Measurements from ENCODE around the gene USP16.

Gene USP16

DNA sequence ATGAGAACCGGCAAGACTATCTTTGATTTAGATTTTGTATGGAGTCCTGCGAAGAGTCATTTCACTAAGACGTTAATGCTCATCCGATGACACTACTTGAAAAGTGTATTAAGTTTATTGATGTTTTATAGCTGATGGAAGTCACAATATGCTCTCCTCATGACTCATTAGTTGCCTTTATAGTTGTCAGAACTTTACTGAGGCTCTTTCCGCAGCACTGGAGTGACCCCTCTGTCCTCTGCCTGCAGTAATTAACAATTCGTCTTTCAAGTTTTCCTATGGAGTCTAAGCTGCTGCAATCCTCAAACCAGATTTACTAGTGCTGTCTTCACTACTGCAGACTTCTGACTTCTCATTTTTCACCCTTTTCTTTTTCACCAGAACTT, 853 bp downstream of the USP16 start:
- TF ChIP-seq POLR2AphosphoS5 (IDR thresholded peaks at IDR 0.05; ENCODE audit: low read depth) (no peak), SPI1 (IDR thresholded peaks at IDR 0.05; ENCODE audit: borderline replicate concordance, low read depth) (no peak), REST (IDR thresholded peaks at IDR 0.05; ENCODE audit: insufficient replicate concordance, low read depth) (no peak), GABPA (IDR thresholded peaks at IDR 0.05; ENCODE audit: low read depth) (no peak)
- TF ChIP-seq, protein P1, sequence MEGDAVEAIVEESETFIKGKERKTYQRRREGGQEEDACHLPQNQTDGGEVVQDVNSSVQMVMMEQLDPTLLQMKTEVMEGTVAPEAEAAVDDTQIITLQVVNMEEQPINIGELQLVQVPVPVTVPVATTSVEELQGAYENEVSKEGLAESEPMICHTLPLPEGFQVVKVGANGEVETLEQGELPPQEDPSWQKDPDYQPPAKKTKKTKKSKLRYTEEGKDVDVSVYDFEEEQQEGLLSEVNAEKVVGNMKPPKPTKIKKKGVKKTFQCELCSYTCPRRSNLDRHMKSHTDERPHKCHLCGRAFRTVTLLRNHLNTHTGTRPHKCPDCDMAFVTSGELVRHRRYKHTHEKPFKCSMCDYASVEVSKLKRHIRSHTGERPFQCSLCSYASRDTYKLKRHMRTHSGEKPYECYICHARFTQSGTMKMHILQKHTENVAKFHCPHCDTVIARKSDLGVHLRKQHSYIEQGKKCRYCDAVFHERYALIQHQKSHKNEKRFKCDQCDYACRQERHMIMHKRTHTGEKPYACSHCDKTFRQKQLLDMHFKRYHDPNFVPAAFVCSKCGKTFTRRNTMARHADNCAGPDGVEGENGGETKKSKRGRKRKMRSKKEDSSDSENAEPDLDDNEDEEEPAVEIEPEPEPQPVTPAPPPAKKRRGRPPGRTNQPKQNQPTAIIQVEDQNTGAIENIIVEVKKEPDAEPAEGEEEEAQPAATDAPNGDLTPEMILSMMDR (IDR thresholded peaks at IDR 0.05; ENCODE audit: insufficient read depth, low read length) = no peak
- Histone ChIP-seq H3K27me3 (ENCODE audit: insufficient read depth, poor library complexity, severe bottlenecking) (no peaks in the 10 kb centered on the region), H3K4me3 (replicated peaks; ENCODE audit: insufficient read depth, low read length) (peak overlapping the region; percentile 61), H3K27ac (replicated peaks) (peak overlapping the region; percentile 98)
- no peak for DNase-seq (ENCODE audit: low read depth in 1 of 2, low spot score in 1 of 2)

DNA sequence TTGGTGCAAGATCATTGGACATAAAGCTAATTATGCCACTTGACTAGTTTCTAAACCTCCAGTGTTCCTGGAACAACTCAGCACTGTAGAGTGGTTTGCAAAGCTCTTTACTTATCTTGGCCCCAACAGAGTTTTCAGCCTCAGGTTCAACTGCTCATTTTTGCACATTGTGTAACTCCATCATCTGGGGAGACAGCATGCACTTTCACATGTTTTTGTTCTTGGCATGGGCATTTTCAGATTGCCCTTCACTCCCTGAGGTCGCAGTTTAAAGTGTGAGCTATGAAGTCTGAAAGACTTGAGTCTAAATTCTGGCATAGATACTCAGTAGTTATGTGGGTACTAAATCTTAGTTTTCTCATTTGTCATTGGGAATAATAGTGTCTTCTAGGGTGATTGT, 5.1 kb downstream of the USP16 start:
- Histone ChIP-seq H3K27ac (replicated peaks) (no peak overlapping the region), H3K4me3 (replicated peaks; ENCODE audit: insufficient read depth, low read length) (no peak overlapping the region), H3K27me3 (ENCODE audit: insufficient read depth, poor library complexity, severe bottlenecking) (no peaks in the 10 kb centered on the region)
- TF ChIP-seq, protein P1 (IDR thresholded peaks at IDR 0.05; ENCODE audit: insufficient read depth, low read length) = no peak
- TF ChIP-seq REST (IDR thresholded peaks at IDR 0.05; ENCODE audit: insufficient replicate concordance, low read depth) (no peak), POLR2AphosphoS5 (IDR thresholded peaks at IDR 0.05; ENCODE audit: low read depth) (no peak), GABPA (IDR thresholded peaks at IDR 0.05; ENCODE audit: low read depth) (no peak), SPI1 (IDR thresholded peaks at IDR 0.05; ENCODE audit: borderline replicate concordance, low read depth) (no peak)
- no peak for DNase-seq (ENCODE audit: low read depth in 1 of 2, low spot score in 1 of 2)

DNA sequence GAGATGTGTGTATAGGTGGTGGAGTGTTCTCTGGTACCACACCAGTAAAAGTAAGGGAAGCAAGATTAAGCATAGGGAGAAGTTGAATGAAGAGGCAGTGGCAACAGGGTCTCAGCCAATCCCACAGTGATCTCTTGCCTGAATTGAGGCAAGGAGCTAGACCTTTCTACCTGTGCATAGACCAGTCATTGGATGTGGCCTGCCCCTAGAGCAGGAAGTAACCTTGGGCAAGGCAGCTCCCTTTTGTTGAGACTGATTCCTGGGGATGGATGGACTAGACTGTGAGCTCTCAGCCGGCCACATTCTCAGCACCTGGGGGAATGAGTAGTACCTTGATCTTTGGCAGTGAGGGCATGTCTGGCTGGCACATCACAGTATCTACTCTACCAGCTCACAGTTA, 6.4 kb downstream of the USP16 start:
- Histone ChIP-seq H3K4me3 (replicated peaks; ENCODE audit: insufficient read depth, low read length) (no peak overlapping the region), H3K27me3 (ENCODE audit: insufficient read depth, poor library complexity, severe bottlenecking) (no peaks in the 10 kb centered on the region), H3K27ac (replicated peaks) (no peak overlapping the region)
- no peak for DNase-seq (ENCODE audit: low read depth in 1 of 2, low spot score in 1 of 2)
- TF ChIP-seq GABPA (IDR thresholded peaks at IDR 0.05; ENCODE audit: low read depth) (no peak), POLR2AphosphoS5 (IDR thresholded peaks at IDR 0.05; ENCODE audit: low read depth) (no peak)

DNA sequence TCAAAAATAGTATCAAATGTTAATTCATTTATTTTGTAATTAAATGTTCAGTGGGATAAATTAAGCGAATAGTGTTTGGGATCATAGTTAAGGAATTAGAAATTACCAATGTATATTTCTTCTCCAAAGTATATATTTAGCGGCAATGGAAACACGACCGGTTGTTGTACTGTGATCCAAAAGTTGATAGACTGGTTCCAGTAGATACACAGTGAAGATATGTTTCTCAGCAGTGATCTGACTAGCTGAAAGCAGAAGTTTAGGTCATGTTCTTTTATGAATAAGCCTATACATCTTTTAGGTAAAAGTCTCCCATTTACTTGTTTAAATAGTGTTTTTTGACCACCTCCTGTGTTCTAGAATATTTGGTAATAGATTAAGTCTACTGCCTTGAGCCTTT, 8.8 kb downstream of the USP16 start:
- no peak for DNase-seq (ENCODE audit: low read depth in 1 of 2, low spot score in 1 of 2)
- Histone ChIP-seq H3K27me3 (ENCODE audit: insufficient read depth, poor library complexity, severe bottlenecking) (no peaks in the 10 kb centered on the region), H3K4me3 (replicated peaks; ENCODE audit: insufficient read depth, low read length) (no peak overlapping the region), H3K27ac (replicated peaks) (no peak overlapping the region)
- TF ChIP-seq REST (IDR thresholded peaks at IDR 0.05; ENCODE audit: insufficient replicate concordance, low read depth) (no peak), SPI1 (IDR thresholded peaks at IDR 0.05; ENCODE audit: borderline replicate concordance, low read depth) (no peak), GABPA (IDR thresholded peaks at IDR 0.05; ENCODE audit: low read depth) (no peak), POLR2AphosphoS5 (IDR thresholded peaks at IDR 0.05; ENCODE audit: low read depth) (no peak)
- TF ChIP-seq, protein P1 (IDR thresholded peaks at IDR 0.05; ENCODE audit: insufficient read depth, low read length) = no peak

Data from HL-60 (cell line).